Stimulated activated CD4-positive, alpha-beta T cell treated with anti-CD3 and anti-CD28 coated beads, TNF-alpha, amount 100 ng/mL, for 1 hour (primary cell): ENCODE results near the gene LRIT2.

Experiments
- DNase-seq, 3 donors: peaks; one replicate each; pipeline ENCODE4 v3.0.0-alpha.2; 2020; ENCODE audit warnings: low read depth in 3 of 3, low spot score in 1 of 3

LRIT2 gene

GRCh38 chr10:84225427-84226173 is at the start of gene LRIT2:
TSS of gene LRIT2 (minus strand) at chr10:84225544. CDS start at chr10:84225520, 24 bp downstream.
- no peak for DNase-seq

GRCh38 chr10:84270708-84271107 is 45.4 kb upstream of the LRIT2 start:
- DNase-seq, result no peak

- DNase-seq, result no peak
These were observed 44.4 kb upstream of the LRIT2 start for GRCh38 chr10:84269773-84270172.

- DNase-seq, result no peak
These were observed 43.8 kb upstream of the LRIT2 start for GRCh38 chr10:84269162-84269561.

- peak in 2 of 3 donors; percentile 13 to 57 for DNase-seq
These were observed 42.3 kb upstream of the LRIT2 start for GRCh38 chr10:84267503-84268126.

GRCh38 chr10:84265418-84265817 is 40.1 kb upstream of the LRIT2 start:
- DNase-seq, result no peak

GRCh38 chr10:84264611-84265141 is 39.3 kb upstream of the LRIT2 start:
- DNase-seq, result peak; percentile 32 to 54 (median 53)

- no peak for DNase-seq
These were observed 38.4 kb upstream of the LRIT2 start for GRCh38 chr10:84263716-84264115.

- DNase-seq, result no peak
These were observed 37.0 kb upstream of the LRIT2 start for GRCh38 chr10:84262190-84262956.

GRCh38 chr10:84261236-84261915 is 36.0 kb upstream of the LRIT2 start:
- DNase-seq, result no peak

GRCh38 chr10:84258034-84258695 is 32.8 kb upstream of the LRIT2 start:
- DNase-seq, result no peak

- no peak for DNase-seq
These were observed 32.1 kb upstream of the LRIT2 start for GRCh38 chr10:84257343-84258020.

- peak in 1 of 3 donors; percentile 28 for DNase-seq
These were observed 31.4 kb upstream of the LRIT2 start for GRCh38 chr10:84256510-84257342.

- DNase-seq, result no peak
These were observed 29.5 kb upstream of the LRIT2 start for GRCh38 chr10:84254552-84255478.

- DNase-seq, result no peak
These were observed 23.4 kb upstream of the LRIT2 start for GRCh38 chr10:84248794-84249193.

GRCh38 chr10:84247496-84247895 is 22.2 kb upstream of the LRIT2 start:
- DNase-seq, result no peak

- no peak for DNase-seq
These were observed 19.4 kb upstream of the LRIT2 start, which contains the start of gene RGR for GRCh38 chr10:84244651-84245270. TSS of gene RGR (plus strand) at chr10:84245053. CDS start at chr10:84245091, 38 bp downstream.
